Mesothelial cell of epicardium (in vitro differentiated cells): ENCODE data around the gene SPATA31C1. TPM values are rescaled to one million over a fixed set of nuclear protein-coding genes. Genes with fewer than 3 reads are reported as not detected.

Experiments used
- DNase-seq, 2 experiments: peaks; one replicate each; pipeline ENCODE4 v3.0.0; 2021; ENCODE audit warnings: low spot score in 2 of 2; ENCODE audit not compliant: unreplicated experiment in 2 of 2
- H3K27ac Mint-ChIP-seq: 2 replicates; pipeline ENCODE4 v1.8.0; 2021; ENCODE audit warnings: mixed read lengths
- H3K27me3 Mint-ChIP-seq: 2 replicates; pipeline ENCODE4 v1.8.0; 2021; ENCODE audit warnings: low read depth, mixed read lengths
- H3K36me3 Mint-ChIP-seq: 2 replicates; pipeline ENCODE4 v1.8.0; 2021; ENCODE audit warnings: mixed read lengths
- H3K4me1 Mint-ChIP-seq: 2 replicates; pipeline ENCODE4 v1.8.0; 2021; ENCODE audit warnings: mixed read lengths
- H3K4me3 Mint-ChIP-seq: 2 replicates; pipeline ENCODE4 v1.8.0; 2021; ENCODE audit warnings: mild to moderate bottlenecking, moderate library complexity, mixed read lengths
- H3K9me3 Mint-ChIP-seq: 2 replicates; pipeline ENCODE4 v1.8.0; 2021; ENCODE audit warnings: mixed read lengths
- total RNA-seq: library from RNA; stranded (reverse); gene quantifications from 3 replicates; pipeline ENCODE4 v1.2.1, GENCODE V29; 2021
- TF ChIP-seq, protein P1 (sequence below): fragments of 200-600 bp; sonication (generic); IDR thresholded peaks from one replicate; pipeline ENCODE4 v1.5.0; 2021; ENCODE audit warnings: antibody characterized with exemption; ENCODE audit not compliant: unreplicated experiment

The SPATA31C1 gene
- total RNA-seq, 1 donor from 2014 or later = 0.13 TPM

DNA sequence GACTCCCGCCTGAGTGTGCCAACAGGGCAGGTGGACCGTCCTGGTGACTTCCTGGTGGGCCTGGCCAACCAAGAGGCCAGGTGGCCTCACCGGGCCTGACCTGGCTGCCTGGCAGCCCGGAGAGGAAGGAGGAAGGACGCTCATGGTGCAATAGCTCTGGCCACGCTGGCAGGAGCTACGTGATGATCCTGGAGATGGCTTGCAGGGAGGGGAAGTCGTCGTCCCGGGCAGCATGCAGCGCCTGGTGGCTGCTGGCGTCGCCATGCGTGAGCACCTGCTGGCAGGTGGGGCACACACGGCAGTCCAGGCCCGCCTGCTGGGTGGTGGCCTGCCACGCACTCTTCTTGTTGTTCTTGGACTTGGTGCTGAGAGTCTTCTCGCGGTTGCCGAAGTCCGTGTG, 26.3 kb downstream of the SPATA31C1 start:
- no peaks in the 10 kb centered on the region for H3K9me3 Mint-ChIP-seq
- H3K27ac Mint-ChIP-seq = no peak overlapping the region
- peaks cover 2% of the 10 kb centered on the region for H3K4me1 Mint-ChIP-seq

DNA sequence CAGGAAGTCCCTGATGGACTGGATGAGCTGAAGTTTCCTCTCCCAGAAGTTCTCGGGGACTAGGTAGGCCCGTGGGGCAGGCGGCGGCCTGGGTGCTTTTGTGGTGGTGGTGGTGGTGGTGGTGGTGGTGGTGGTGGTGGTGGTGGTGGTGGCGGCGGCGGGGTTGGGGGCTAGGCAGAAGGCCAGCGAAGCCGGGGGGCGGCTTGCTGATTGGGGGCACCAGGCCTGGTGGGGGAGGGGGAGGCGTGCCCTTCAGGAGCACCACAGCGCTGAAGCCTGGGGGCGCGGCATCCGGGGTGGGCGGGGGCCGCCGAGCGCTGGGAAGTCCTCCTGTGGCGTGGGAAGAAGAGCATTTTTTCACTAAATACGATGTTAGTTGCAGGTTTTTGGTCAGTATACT, 26.9 kb downstream of the SPATA31C1 start:
- TF ChIP-seq, protein P1, sequence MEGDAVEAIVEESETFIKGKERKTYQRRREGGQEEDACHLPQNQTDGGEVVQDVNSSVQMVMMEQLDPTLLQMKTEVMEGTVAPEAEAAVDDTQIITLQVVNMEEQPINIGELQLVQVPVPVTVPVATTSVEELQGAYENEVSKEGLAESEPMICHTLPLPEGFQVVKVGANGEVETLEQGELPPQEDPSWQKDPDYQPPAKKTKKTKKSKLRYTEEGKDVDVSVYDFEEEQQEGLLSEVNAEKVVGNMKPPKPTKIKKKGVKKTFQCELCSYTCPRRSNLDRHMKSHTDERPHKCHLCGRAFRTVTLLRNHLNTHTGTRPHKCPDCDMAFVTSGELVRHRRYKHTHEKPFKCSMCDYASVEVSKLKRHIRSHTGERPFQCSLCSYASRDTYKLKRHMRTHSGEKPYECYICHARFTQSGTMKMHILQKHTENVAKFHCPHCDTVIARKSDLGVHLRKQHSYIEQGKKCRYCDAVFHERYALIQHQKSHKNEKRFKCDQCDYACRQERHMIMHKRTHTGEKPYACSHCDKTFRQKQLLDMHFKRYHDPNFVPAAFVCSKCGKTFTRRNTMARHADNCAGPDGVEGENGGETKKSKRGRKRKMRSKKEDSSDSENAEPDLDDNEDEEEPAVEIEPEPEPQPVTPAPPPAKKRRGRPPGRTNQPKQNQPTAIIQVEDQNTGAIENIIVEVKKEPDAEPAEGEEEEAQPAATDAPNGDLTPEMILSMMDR = no peak
- no peak for DNase-seq
- Mint-ChIP-seq H3K36me3 (peaks cover 2% of the 10 kb centered on the region), H3K27me3 (no peaks in the 10 kb centered on the region), H3K4me1 (peaks cover 2% of the 10 kb centered on the region), H3K4me3 (no peak overlapping the region), H3K27ac (no peak overlapping the region), H3K9me3 (peaks cover 3% of the 10 kb centered on the region)

More for the DNA sequence above, 26.3 kb downstream of the SPATA31C1 start:
- TF ChIP-seq, protein P1 = no peak
- H3K4me3 Mint-ChIP-seq = no peak overlapping the region
- DNase-seq = no peak
- no peaks in the 10 kb centered on the region for H3K27me3 Mint-ChIP-seq
- H3K36me3 Mint-ChIP-seq = no peaks in the 10 kb centered on the region

DNA sequence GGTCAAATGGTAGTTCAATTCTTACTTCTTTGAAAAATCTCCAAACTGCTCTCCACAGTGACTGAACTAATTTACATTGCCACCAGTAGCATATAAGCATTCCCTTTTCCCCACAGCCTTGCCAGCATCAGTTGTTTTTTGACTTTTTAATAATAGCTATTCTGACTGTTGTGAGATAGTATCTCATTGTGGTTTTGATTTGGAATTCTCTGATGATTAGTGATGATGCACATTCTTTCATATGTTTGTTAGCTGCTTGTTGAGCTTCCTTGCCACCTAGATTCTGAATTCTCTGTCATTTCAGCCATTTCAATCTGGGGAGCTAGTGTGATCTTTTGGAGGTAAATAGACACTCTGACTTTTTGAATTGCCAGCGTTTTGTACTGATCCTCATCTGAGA, 32.5 kb downstream of the SPATA31C1 start:
- H3K27me3 Mint-ChIP-seq = no peaks in the 10 kb centered on the region
- peaks cover 2% of the 10 kb centered on the region for H3K4me1 Mint-ChIP-seq
- H3K36me3 Mint-ChIP-seq = peaks cover 12% of the 10 kb centered on the region
- TF ChIP-seq, protein P1 = no peak
- no peak overlapping the region for H3K4me3 Mint-ChIP-seq
- no peak overlapping the region for H3K27ac Mint-ChIP-seq
- peaks cover 19% of the 10 kb centered on the region for H3K9me3 Mint-ChIP-seq
- no peak for DNase-seq

DNA sequence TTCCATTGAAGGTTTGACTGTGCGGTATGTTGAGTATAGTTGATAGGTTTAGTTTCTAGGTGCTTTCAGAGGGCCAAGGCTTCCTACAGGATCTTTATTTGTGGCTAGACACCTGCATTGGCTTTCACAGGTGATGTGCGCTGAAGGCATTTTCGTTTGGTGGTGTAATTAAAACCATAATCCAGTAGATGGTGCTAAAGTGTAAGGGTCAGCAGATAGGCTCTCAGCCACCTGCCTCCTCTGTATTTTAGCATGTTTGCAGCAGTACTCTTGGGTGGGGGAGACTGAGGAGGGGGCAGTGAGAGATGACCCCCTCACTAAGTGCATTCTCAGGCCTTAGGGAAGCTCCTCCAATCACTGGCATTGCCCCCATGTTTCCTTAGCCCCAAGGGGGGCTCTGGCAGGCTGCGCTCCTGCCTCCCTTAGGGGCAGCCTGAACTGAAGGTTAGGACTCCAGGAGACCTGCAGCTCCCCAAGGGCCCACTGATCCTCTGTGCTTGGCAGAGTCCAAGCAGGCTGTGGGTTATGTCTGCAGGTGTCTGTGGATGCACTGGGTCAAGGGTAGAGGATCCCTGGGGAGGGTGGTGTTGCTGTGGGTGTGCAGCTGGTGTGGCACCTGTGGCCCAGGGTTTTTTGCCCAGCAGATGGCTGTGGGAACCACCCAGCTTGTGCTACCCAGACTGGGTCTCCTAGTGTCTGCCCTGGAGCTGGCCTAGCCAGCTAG, 33.2 kb downstream of the SPATA31C1 start:
- H3K4me1 Mint-ChIP-seq = peaks cover 2% of the 10 kb centered on the region
- peaks cover 12% of the 10 kb centered on the region for H3K36me3 Mint-ChIP-seq
- no peak overlapping the region for H3K4me3 Mint-ChIP-seq
- DNase-seq = no peak
- TF ChIP-seq, protein P1 = peak; percentile 20
- H3K27me3 Mint-ChIP-seq = no peaks in the 10 kb centered on the region
- H3K27ac Mint-ChIP-seq = no peak overlapping the region
- H3K9me3 Mint-ChIP-seq = peaks cover 19% of the 10 kb centered on the region

DNA sequence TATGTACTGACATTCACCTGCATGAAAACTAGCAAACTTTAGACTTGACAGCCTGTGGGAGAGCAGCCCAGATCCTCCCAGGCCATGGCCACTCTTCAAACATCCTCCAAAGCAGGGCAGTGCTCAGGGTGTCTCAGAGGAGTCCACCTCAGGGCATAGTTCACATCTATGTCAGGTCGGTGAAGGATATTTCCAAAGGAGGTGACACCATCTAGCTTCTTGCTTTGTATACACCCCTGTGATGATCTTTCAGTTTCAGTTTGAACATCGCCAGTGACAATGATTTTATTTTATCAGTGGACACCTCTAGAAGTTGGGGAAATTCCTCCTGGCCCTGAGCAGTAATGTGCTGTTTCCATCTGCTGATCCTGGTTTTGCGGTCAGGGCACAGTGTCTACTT, 36.5 kb downstream of the SPATA31C1 start:
- Mint-ChIP-seq H3K27me3 (no peaks in the 10 kb centered on the region), H3K4me3 (no peak overlapping the region), H3K27ac (no peak overlapping the region), H3K4me1 (peaks cover 2% of the 10 kb centered on the region), H3K9me3 (peaks cover 22% of the 10 kb centered on the region), H3K36me3 (peaks cover 13% of the 10 kb centered on the region)
- TF ChIP-seq, protein P1 = no peak
- no peak for DNase-seq

DNA sequence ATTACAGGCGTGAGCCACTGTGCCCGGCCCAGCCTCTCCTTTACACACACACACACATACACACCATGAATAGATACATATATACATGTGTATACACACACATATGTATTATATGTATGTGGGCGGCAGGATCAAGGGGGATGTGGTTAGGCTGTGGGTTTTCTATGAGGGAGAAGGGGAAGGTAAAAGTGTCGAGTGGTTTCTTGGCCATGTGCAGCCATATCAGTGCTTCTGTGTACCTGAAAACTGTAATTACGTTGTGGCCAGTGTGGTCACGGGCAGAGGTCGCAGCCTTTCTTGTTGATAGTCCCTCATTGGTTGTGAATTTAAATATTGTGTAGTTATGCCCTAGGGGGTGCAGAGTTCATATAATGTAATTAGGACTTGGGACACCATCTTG, 40.1 kb downstream of the SPATA31C1 start:
- H3K9me3 Mint-ChIP-seq = peaks cover 18% of the 10 kb centered on the region
- no peak for DNase-seq
- no peaks in the 10 kb centered on the region for H3K27me3 Mint-ChIP-seq
- no peak overlapping the region for H3K4me3 Mint-ChIP-seq
- H3K36me3 Mint-ChIP-seq = peaks cover 10% of the 10 kb centered on the region
- H3K4me1 Mint-ChIP-seq = peaks cover 23% of the 10 kb centered on the region
- TF ChIP-seq, protein P1 = no peak
- no peak overlapping the region for H3K27ac Mint-ChIP-seq
